GOT3 (cell line): ENCODE results near the gene CRACR2A.

Experiments
- DNase-seq: peaks from one replicate; lab custom pipeline; 2025; ENCODE audit warnings: mixed read lengths; lab: John Stamatoyannopoulos, UW

The CRACR2A gene

GRCh38 chr12:3752741-3753486 is at the start of gene CRACR2A:
Gene CRACR2A, minus strand, starts transcription at chr12:3753109. Its CDS starts 56,110 bp downstream, at chr12:3696999.
- peak; percentile 40 for DNase-seq

GRCh38 chr12:3797531-3798048 is 44.7 kb upstream of the CRACR2A start:
- no peak for DNase-seq

DNA sequence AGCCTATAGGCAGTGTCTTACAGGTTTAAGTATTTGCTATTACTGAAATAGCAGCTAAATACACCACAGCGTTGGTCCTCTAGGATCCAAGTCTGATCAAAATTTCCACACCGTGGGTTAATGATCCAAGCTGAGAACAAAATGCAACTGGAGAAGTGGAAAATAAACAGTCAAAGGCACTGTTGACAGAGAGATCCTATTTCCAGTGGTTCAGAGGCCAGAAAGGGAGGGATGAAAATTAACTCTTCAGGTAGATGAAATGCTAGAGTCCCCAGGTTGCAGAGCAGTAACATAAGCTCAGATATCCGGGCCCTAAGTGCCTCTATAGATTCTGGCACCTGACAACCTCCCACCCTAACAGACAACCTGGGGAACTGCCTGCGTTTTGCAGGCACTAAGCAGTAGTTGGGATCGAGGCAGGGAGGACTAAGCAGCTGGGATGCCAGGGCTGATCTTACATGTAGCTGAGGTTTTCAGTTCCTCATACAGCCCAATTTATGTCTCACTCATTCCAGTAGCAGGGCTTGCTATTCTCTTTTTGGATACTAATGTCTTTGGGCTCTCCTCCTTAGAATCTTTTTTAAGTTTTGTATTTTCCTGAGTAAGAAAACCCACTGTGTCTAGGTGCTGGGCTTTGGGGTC is 42.7 kb upstream of the CRACR2A start:
- DNase-seq: no peak

- DNase-seq: no peak
Observed at GRCh38 chr12:3795066-3795465, 42.2 kb upstream of the CRACR2A start.

DNA sequence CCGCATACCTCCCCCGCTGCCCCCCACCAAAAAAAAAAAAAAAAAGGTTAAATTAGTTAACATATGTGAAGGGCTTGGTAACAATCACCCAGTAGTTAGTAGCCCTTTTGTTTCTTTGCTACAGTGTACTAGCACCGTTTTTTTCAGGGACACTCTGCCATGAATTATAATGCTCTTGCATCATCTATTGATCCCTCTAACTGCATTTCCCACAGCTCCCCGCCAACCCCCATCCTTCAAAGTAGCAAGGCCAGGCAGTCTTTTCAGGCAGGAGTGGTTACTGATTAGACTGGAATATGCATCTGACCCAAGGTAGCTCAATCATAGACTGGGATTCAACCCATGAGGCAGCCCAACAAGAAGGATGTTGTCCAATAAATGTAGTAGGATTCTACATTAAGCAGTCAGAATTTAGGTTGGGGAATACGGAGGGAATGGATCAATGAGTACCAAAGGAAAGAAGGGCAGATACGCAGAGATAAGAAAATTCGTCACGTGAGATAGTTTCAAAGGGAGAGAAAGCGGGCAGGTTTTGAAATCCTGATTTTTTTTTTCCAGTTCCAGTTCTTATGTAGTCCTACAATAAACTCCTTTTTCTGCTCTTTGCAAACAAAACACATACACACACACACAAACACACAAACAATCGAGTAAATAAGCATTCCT is 39.8 kb upstream of the CRACR2A start:
- DNase-seq: no peak

- no peak for DNase-seq
Observed at GRCh38 chr12:3791256-3791874, 38.5 kb upstream of the CRACR2A start.

- DNase-seq: no peak
Observed at GRCh38 chr12:3790642-3791041, 37.7 kb upstream of the CRACR2A start.

GRCh38 chr12:3789838-3790237 is 36.9 kb upstream of the CRACR2A start:
- DNase-seq: no peak

- DNase-seq: no peak
Observed at GRCh38 chr12:3777206-3777809, 24.4 kb upstream of the CRACR2A start.

- DNase-seq: no peak
Observed at GRCh38 chr12:3775385-3776035, 22.6 kb upstream of the CRACR2A start.

DNA sequence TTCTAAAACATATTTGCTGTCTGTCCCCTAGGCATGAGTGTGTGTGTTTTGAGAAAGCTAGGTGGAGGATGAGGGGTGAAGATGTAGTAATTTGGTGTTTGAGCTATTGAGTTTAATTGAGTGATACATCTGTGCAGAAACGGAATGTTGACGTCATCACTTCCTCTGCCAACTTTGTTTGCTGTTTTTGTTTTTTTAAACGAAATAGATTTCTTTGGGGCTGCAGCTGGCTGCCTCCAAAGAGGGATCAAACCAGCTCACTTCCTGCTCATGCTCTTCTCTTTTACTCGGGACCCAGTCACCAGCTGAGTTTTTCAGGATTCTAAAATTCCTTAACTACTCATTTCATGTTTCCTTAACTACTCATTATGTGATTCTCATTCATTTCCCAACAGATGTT is 19.5 kb upstream of the CRACR2A start:
- no peak for DNase-seq

- no peak for DNase-seq
Observed at GRCh38 chr12:3771853-3772252, 18.9 kb upstream of the CRACR2A start.

DNA sequence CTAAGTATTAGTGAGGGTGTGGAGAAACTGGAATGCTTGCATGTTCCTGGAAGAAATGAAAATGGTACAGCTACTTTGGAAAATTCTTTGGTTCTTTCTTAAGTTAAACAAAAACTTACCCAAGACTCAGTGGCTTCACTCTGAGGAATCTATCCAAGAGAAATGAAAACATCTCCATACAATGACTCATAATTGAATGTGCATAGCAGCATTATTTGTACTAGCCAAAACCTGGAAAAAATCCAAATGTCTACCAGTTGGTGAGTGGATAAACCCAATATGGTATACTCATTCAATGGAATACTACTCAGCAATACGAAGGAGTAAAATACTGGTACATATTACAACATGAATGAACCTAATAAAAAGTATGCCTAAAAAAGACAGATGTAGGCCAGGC is 18.0 kb upstream of the CRACR2A start:
- DNase-seq: no peak

DNA sequence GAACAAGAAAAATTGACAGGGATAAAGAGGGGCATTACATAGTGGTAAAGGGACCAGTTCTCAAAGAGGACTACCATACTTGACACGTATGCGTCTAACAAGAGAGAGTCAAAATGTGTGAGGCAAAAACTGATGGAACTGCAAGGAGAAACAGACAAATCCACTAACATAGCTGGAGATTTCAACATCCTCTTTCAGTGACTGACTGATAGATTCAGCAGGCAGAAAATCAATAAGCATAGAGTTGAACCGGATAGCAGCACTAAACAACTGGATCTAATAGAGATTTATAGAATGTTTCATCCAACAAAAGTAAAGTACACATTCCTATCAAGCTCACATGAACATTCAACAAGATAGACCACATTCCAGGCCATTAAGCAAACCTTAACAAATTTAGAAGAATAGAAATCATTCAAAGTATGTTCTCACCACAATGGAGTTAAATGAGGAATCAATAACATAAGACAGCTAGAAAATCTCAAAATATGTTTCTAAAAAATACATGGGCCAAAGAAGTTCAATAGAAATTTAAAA is 16.1 kb upstream of the CRACR2A start:
- no peak for DNase-seq

GRCh38 chr12:3761116-3761735 is 8.3 kb upstream of the CRACR2A start:
- no peak for DNase-seq

DNA sequence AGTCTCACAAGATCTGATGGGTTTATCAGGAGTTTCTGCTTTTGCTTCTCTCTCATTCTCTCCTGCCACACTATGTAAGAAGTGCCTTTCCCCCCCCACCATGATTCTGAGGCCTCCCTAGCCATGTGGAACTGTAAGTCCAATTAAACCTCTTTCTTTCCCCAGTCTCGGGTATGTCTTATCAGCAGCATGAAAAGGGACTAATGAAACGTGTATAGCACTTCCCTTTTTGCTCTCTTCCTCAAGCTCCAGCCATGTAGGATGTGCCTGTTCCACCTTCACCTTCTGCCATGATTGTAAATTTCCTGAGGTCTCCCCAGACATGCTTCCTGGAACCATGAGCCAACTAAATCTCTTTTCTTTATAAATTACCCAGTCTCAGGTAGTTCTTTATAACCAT is 7.0 kb upstream of the CRACR2A start:
- no peak for DNase-seq

- no peak for DNase-seq
Observed at GRCh38 chr12:3757261-3757660, 4.4 kb upstream of the CRACR2A start.

GRCh38 chr12:3755898-3756297 is 3.0 kb upstream of the CRACR2A start:
- DNase-seq: no peak

DNA sequence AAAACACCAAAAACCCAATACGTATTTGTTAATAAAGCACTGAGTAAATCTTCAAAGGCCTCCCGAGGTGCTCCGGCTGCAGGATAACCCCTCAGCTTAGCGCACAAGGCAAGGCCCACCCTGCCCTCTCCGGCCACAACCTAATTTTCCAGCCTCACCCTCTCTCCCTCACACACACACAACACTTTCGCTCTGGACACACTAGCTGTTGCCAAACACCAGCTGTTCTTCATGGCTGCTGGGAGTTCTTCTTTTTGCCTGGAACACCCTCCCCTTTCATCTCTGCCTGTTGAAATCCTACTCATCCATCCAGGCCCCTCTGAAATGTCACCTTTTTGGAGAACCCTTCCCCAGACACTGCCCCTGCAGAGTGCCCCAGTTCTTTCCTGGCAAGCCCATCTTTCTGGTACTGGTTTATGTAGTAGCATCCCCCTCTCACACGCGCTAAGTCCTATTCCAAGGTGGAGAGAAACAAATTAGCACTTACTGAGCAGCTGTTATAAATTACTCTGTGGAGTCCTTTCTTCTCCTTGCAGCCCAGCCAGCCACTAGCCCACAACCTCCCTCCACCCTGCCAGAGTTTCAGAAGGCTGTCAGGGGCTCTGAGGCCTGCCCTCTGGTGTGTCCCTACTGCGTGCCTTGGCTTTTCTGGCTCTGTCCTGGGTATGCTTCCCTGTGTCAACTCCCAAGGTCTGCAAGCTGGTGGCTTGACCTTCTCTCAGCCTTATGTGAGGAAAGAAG is 805 bp upstream of the CRACR2A start:
- no peak for DNase-seq

DNA sequence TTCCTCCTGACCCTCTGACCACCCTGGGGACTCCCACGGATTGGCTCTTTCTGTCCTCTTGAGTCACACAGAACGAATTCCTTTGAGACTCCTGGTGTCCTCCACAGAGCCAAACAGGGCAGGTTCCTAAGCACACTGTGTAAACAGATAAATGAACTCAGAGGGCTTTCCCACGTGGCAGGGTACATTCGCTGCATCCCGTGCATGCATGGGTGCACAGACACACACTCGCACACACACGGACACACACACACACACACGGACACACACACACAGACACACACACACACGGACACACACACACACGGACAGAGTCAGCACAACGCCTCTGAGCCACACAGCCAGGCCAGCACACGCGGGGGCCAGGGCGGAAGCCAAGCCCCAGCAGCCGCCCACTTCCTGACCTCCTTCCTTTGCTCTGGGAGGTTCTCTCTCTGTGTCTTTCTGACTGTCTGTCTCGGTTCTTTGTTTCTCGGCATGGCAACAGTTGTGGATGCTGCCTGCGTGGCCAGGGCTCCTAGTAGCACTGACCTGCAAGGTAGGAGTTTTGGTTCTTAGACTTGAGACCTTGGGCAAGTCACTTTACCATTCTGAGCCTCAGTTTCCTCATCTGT is 706 bp downstream of the CRACR2A start:
- no peak for DNase-seq
